ENCODE measurements around the gene CFAP74.
"Not testable (repeated sequence)": the region's sequence is repeated elsewhere in the genome, so short reads cannot be mapped to it uniquely, and the experiment has no call there.

Gene CFAP74

GRCh38 chr1:1981142-1981500 is 22.5 kb downstream of the CFAP74 start:
- no peak for TF ChIP-seq CTCF (IDR thresholded peaks at IDR 0.05)
- H2AFZ ChIP-seq: no peak overlapping the region

GRCh38 chr1:1980467-1981141 is 23.0 kb downstream of the CFAP74 start:
- no peak overlapping the region for H3K27ac ChIP-seq
- H3K27me3 ChIP-seq (ENCODE audit: control insufficient read depth, insufficient read depth, low read length): no peaks in the 10 kb centered on the region
- TF ChIP-seq CTCF (IDR thresholded peaks at IDR 0.05): no peak
- no peak overlapping the region for H3K4me2 ChIP-seq (ENCODE audit: low read length)
- no peaks in the 10 kb centered on the region for H3K36me3 ChIP-seq (ENCODE audit: control insufficient read depth, insufficient read depth, low read length)
- H3K4me1 ChIP-seq: no peaks in the 10 kb centered on the region
- H3K79me2 ChIP-seq: no peaks in the 10 kb centered on the region
- no peak overlapping the region for H3K9ac ChIP-seq
- no peak overlapping the region for H3K4me3 ChIP-seq (ENCODE audit: low read depth, low read length)
- no peaks in the 10 kb centered on the region for H3K9me3 ChIP-seq (ENCODE audit: control insufficient read depth, low read length)
- H2AFZ ChIP-seq: no peak overlapping the region

More at GRCh38 chr1:1981142-1981500, 22.5 kb downstream of the CFAP74 start:
- H3K36me3 ChIP-seq (ENCODE audit: control insufficient read depth, insufficient read depth, low read length): no peaks in the 10 kb centered on the region
- no peak overlapping the region for H3K27ac ChIP-seq
- no peaks in the 10 kb centered on the region for H3K9me3 ChIP-seq (ENCODE audit: control insufficient read depth, low read length)
- H3K4me2 ChIP-seq (ENCODE audit: low read length): no peak overlapping the region
- no peaks in the 10 kb centered on the region for H3K27me3 ChIP-seq (ENCODE audit: control insufficient read depth, insufficient read depth, low read length)
- H3K79me2 ChIP-seq: no peaks in the 10 kb centered on the region
- H3K9ac ChIP-seq: no peak overlapping the region
- H3K4me3 ChIP-seq (ENCODE audit: low read depth, low read length): no peak overlapping the region
- H3K4me1 ChIP-seq: no peaks in the 10 kb centered on the region

GRCh38 chr1:1979482-1980165 is 24.0 kb downstream of the CFAP74 start:
- Histone ChIP-seq H3K27me3 (ENCODE audit: control insufficient read depth, insufficient read depth, low read length) (no peaks in the 10 kb centered on the region), H2AFZ (no peak overlapping the region), H3K9me3 (ENCODE audit: control insufficient read depth, low read length) (no peaks in the 10 kb centered on the region), H3K4me2 (ENCODE audit: low read length) (no peak overlapping the region), H3K36me3 (ENCODE audit: control insufficient read depth, insufficient read depth, low read length) (no peaks in the 10 kb centered on the region), H3K4me1 (no peaks in the 10 kb centered on the region), H3K27ac (no peak overlapping the region), H3K79me2 (no peaks in the 10 kb centered on the region), H3K4me3 (ENCODE audit: low read depth, low read length) (no peak overlapping the region), H3K9ac (no peak overlapping the region)
- no peak for TF ChIP-seq CTCF (IDR thresholded peaks at IDR 0.05)

GRCh38 chr1:1978690-1979481 is 24.7 kb downstream of the CFAP74 start:
- not testable (repeated sequence) for H3K9ac ChIP-seq; H3K4me1 ChIP-seq; H2AFZ ChIP-seq; H3K27me3 ChIP-seq (ENCODE audit: control insufficient read depth, insufficient read depth, low read length); H3K9me3 ChIP-seq (ENCODE audit: control insufficient read depth, low read length); H3K4me3 ChIP-seq (ENCODE audit: low read depth, low read length); H3K79me2 ChIP-seq; H3K4me2 ChIP-seq (ENCODE audit: low read length); H3K27ac ChIP-seq; H3K36me3 ChIP-seq (ENCODE audit: control insufficient read depth, insufficient read depth, low read length)

GRCh38 chr1:1978108-1978507 is 25.5 kb downstream of the CFAP74 start:
- Histone ChIP-seq H3K27ac (no peak overlapping the region), H3K4me2 (ENCODE audit: low read length) (no peak overlapping the region), H3K4me3 (ENCODE audit: low read depth, low read length) (no peak overlapping the region), H2AFZ (no peak overlapping the region), H3K36me3 (ENCODE audit: control insufficient read depth, insufficient read depth, low read length) (no peaks in the 10 kb centered on the region), H3K27me3 (ENCODE audit: control insufficient read depth, insufficient read depth, low read length) (no peaks in the 10 kb centered on the region), H3K79me2 (no peaks in the 10 kb centered on the region), H3K9ac (no peak overlapping the region), H3K4me1 (no peaks in the 10 kb centered on the region), H3K9me3 (ENCODE audit: control insufficient read depth, low read length) (no peaks in the 10 kb centered on the region)
- no peak for TF ChIP-seq CTCF (IDR thresholded peaks at IDR 0.05)

Measured in parathyroid adenoma (tissue), 2 donors.